B cell (primary cell): ENCODE data around the gene COPS8. TPM values are rescaled to one million over a fixed set of nuclear protein-coding genes. Genes with fewer than 3 reads are reported as not detected.

Experiments used
- ATAC-seq: fragments of 200-7000 bp; cut with Tn5 transposase; one replicate; pipeline ENCODE4 v1.10.0; 2021; ENCODE audit warnings: low read depth, mild to moderate bottlenecking, moderate number of reproducible peaks, moderate library complexity
- CTCF ChIA-PET: fragments of 350-600 bp; sonication (Branson Sonifier 250); formaldehyde crosslinking; loops from one replicate; lab custom pipeline; 2021; ENCODE audit warnings: antibody characterized with exemption, inconsistent platforms; lab: Charles Lee
- POLR2A ChIA-PET: fragments of 350-600 bp; sonication (Branson Sonifier 250); formaldehyde crosslinking; loops from one replicate; lab custom pipeline; 2021; ENCODE audit warnings: antibody characterized with exemption; lab: Charles Lee
- DNase-seq: peaks from one replicate; pipeline ENCODE4 v3.0.0; 2013
- H2AFZ ChIP-seq: 2 replicates; pipeline ENCODE4 v1.6.1; 2012; ENCODE audit warnings: mild to moderate bottlenecking, low read depth, low read length; ENCODE audit not compliant: insufficient read depth, poor library complexity, severe bottlenecking
- H3K27ac ChIP-seq, 2 donors: 1 replicate in 1 of 2; 2 replicates in 1 of 2; pipeline ENCODE4 v1.5.1; 2012 to 2013; ENCODE audit warnings: low read length in 2 of 2, mild to moderate bottlenecking in 2 of 2, moderate library complexity in 1 of 2
- H3K27me3 ChIP-seq, 4 experiments: fragments of 200-600 bp in 1 of 4; sonication (generic) in 1 of 4; replicated peaks in 1 of 4; 1 replicate in 2 of 4; 2 replicates in 2 of 4; pipeline versions ENCODE4 v1.6.1 to v1.7.0; 2013 to 2016; ENCODE audit warnings: low read length in 3 of 4, mild to moderate bottlenecking in 2 of 4, mixed read lengths in 1 of 4, moderate library complexity in 1 of 4; ENCODE audit not compliant: insufficient read depth in 4 of 4, control insufficient read depth in 3 of 4; ENCODE audit errors: control extremely low read depth in 1 of 4
- H3K36me3 ChIP-seq, 2 experiments: replicated peaks in 1 of 2; 1 replicate in 1 of 2; 2 replicates in 1 of 2; pipeline versions ENCODE4 v1.6.1 to v1.7.1; 2013; ENCODE audit warnings: low read length in 1 of 2; ENCODE audit not compliant: insufficient read depth in 2 of 2, control insufficient read depth in 1 of 2; ENCODE audit errors: control extremely low read depth in 1 of 2, extremely low read depth in 1 of 2
- H3K4me1 ChIP-seq, 2 donors: fragments of 200-600 bp in 1 of 2; sonication (generic) in 1 of 2; 1 replicate in 1 of 2; 2 replicates in 1 of 2; pipeline versions ENCODE4 v1.5.1 to v1.6.1; 2013 to 2017; ENCODE audit warnings: low read length in 2 of 2; ENCODE audit not compliant: control insufficient read depth in 2 of 2, insufficient read depth in 2 of 2
- H3K4me2 ChIP-seq: replicated peaks from 2 replicates; pipeline ENCODE3; 2012; ENCODE audit warnings: mild to moderate bottlenecking, low read depth, low read length; ENCODE audit not compliant: poor library complexity, severe bottlenecking
- H3K4me3 ChIP-seq, 5 experiments: fragments of 200-600 bp in 1 of 5; sonication (generic) in 1 of 5; 1 replicate in 3 of 5; 2 replicates in 2 of 5; pipeline versions ENCODE4 v1.5.1 to v1.7.0; 2011 to 2016; ENCODE audit warnings: low read length in 4 of 5, mild to moderate bottlenecking in 4 of 5, low read depth in 2 of 5, control low read depth in 1 of 5, moderate library complexity in 1 of 5; ENCODE audit not compliant: insufficient read depth in 1 of 5; ENCODE audit errors: control extremely low read depth in 1 of 5, extremely low read depth in 1 of 5
- H3K79me2 ChIP-seq: fragments of 200-600 bp; sonication (generic); one replicate; pipeline ENCODE4 v1.6.0; 2016; ENCODE audit warnings: low read length; ENCODE audit not compliant: control insufficient read depth, insufficient read depth
- H3K9ac ChIP-seq: fragments of 200-600 bp; sonication (generic); 2 replicates; pipeline ENCODE4 v1.6.1; 2017; ENCODE audit warnings: mild to moderate bottlenecking, low read length, moderate library complexity
- H3K9me3 ChIP-seq, 3 donors: one replicate each; pipeline versions ENCODE4 v1.6.1 to v1.7.1; 2013; ENCODE audit warnings: low read length in 2 of 3; ENCODE audit not compliant: control insufficient read depth in 2 of 3, insufficient read depth in 1 of 3; ENCODE audit errors: control extremely low read depth in 1 of 3
- H4K20me1 ChIP-seq: 2 replicates; pipeline ENCODE4 v1.6.0; 2012; ENCODE audit warnings: mild to moderate bottlenecking, low read length; ENCODE audit not compliant: insufficient read depth, control insufficient read depth, poor library complexity, severe bottlenecking
- H3K27ac Mint-ChIP-seq: one replicate; pipeline ENCODE4 v1.8.0; 2021; ENCODE audit warnings: mixed read lengths
- H3K27me3 Mint-ChIP-seq: one replicate; pipeline ENCODE4 v1.8.0; 2021; ENCODE audit warnings: mixed read lengths
- H3K4me1 Mint-ChIP-seq: one replicate; pipeline ENCODE4 v1.8.0; 2021; ENCODE audit warnings: mixed read lengths
- H3K4me3 Mint-ChIP-seq: one replicate; pipeline ENCODE4 v1.8.0; 2021; ENCODE audit warnings: mixed read lengths
- H3K9me3 Mint-ChIP-seq: one replicate; pipeline ENCODE4 v1.8.0; 2022; ENCODE audit warnings: mixed read lengths; ENCODE audit not compliant: insufficient read depth
- CTCF ChIP-seq: fragments of 200-600 bp; IDR thresholded peaks from one replicate; pipeline ENCODE4 v1.8.0; 2022; ENCODE audit warnings: antibody characterized with exemption, mild to moderate bottlenecking
- EZH2 ChIP-seq: IDR thresholded peaks from 2 replicates; pipeline ENCODE4 v1.6.1; 2012; ENCODE audit warnings: borderline replicate concordance, low read depth, mild to moderate bottlenecking, moderate library complexity, low read length; ENCODE audit not compliant: insufficient read depth, poor library complexity, severe bottlenecking
- WGBS: methylation state at CpG from one replicate; pipeline ENCODE4 v1.1.5; 2013; ENCODE audit warnings: missing lambda C conversion rate; ENCODE audit not compliant: insufficient coverage; 5-methylcytosine and 5-hydroxymethylcytosine counted together
- intact Hi-C: fragments of 100-400 bp; cut with micrococcal nuclease; formaldehyde crosslinking; loops from one replicate; pipeline ENCODE4 v1.10.0; 2022
- polyA plus RNA-seq: library from polyadenylated mRNA; depleted of rRNA; stranded (reverse); fragments of >200 nt; gene quantifications from 2 replicates; pipeline ENCODE4 v1.2.3, GENCODE V29; 2012
- total RNA-seq, 2 donors: library from RNA; stranded (reverse); fragments of 120-200 nt in 1 of 2; gene quantifications; 1 replicate in 1 of 2; 2 replicates in 1 of 2; pipeline versions ENCODE4 v1.2.3 to v1.2.4, GENCODE V29; 2013 to 2022

COPS8 gene
- total and polyA plus RNA-seq, 2 donors (not counting 1 experiment from before 2014, with no cell fraction given) = 21.7 to 34.2 TPM

GRCh38 chr2:237074211-237074993, 11.3 kb upstream of the COPS8 start:
- CTCF ChIA-PET = interaction anchor here (1.0 to 4.6 kb wide), 9 partner anchors 8 to 1295 kb away, joined by 3 to 29 read pairs (median 5); partner anchors contain the start of gene ACKR3
- TF ChIP-seq CTCF = no peak
- TF ChIP-seq EZH2 = no peak
- H4K20me1 ChIP-seq = no peaks in the 10 kb centered on the region
- Mint-ChIP-seq H3K4me3 (no peak overlapping the region), H3K27me3 (no peaks in the 10 kb centered on the region), H3K4me1 (no peaks in the 10 kb centered on the region), H3K27ac (no peak overlapping the region), H3K9me3 (no peaks in the 10 kb centered on the region)
- no peak for DNase-seq
- H3K9me3 ChIP-seq = no peaks in the 10 kb centered on the region
- no peak for ATAC-seq
- H2AFZ ChIP-seq = no peak overlapping the region
- no peaks in the 10 kb centered on the region for H3K79me2 ChIP-seq
- 89% methylated on average over 7 of the region's 7 CpGs for whole genome bisulfite sequencing
- H3K27me3 ChIP-seq = no peaks in the 10 kb centered on the region
- no peaks in the 10 kb centered on the region for H3K36me3 ChIP-seq
- intact Hi-C loops = loop anchor here (5.0 kb wide), 2 partner anchors 562 to 1292 kb away; no protein-coding TSS in a partner anchor
- POLR2A ChIA-PET = no interaction called here
- H3K9ac ChIP-seq = no peak overlapping the region
- H3K4me1 ChIP-seq = no peaks in the 10 kb centered on the region
- no peak overlapping the region for H3K4me2 ChIP-seq
- no peak overlapping the region for H3K4me3 ChIP-seq
- no peak overlapping the region for H3K27ac ChIP-seq
